22Rv1 (cell line): ENCODE results near the gene UNC13C.

Source experiments
- H3K27ac ChIP-seq: fragments of 450-650 bp; 2 replicates; pipeline ENCODE4 v1.5.1; 2017
- ZFX ChIP-seq: fragments of 450-650 bp; IDR thresholded peaks from 2 replicates; pipeline ENCODE4 v1.6.1; 2017; ENCODE audit warnings: antibody characterized with exemption, borderline replicate concordance
- TF ChIP-seq, protein P1 (sequence below): fragments of 450-650 bp; IDR thresholded peaks from 2 replicates; pipeline ENCODE4 v1.5.1; 2017; ENCODE audit warnings: mild to moderate bottlenecking

Gene UNC13C

DNA sequence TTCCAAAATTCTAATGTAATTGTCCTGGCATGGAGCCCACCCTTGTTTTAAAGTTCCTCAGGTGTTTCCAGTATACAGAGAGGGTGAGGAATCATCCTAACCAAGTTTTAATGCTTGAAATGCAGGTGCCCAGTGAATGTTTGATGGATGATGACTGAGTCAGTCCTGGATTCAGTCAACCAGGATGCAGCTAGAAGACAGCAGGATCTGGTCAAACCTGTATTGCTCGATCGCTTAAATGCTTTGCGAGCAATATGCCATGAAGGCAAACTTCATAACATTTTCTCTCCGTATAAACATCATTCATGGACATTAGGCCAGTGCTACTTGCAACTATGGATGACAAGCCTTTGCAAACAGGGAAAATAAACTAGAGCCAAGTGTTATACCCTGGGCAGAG lies 627.3 kb downstream of the UNC13C start:
- no peak overlapping the region for H3K27ac ChIP-seq
- TF ChIP-seq ZFX = no peak
- TF ChIP-seq, protein P1, sequence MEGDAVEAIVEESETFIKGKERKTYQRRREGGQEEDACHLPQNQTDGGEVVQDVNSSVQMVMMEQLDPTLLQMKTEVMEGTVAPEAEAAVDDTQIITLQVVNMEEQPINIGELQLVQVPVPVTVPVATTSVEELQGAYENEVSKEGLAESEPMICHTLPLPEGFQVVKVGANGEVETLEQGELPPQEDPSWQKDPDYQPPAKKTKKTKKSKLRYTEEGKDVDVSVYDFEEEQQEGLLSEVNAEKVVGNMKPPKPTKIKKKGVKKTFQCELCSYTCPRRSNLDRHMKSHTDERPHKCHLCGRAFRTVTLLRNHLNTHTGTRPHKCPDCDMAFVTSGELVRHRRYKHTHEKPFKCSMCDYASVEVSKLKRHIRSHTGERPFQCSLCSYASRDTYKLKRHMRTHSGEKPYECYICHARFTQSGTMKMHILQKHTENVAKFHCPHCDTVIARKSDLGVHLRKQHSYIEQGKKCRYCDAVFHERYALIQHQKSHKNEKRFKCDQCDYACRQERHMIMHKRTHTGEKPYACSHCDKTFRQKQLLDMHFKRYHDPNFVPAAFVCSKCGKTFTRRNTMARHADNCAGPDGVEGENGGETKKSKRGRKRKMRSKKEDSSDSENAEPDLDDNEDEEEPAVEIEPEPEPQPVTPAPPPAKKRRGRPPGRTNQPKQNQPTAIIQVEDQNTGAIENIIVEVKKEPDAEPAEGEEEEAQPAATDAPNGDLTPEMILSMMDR = no peak

DNA sequence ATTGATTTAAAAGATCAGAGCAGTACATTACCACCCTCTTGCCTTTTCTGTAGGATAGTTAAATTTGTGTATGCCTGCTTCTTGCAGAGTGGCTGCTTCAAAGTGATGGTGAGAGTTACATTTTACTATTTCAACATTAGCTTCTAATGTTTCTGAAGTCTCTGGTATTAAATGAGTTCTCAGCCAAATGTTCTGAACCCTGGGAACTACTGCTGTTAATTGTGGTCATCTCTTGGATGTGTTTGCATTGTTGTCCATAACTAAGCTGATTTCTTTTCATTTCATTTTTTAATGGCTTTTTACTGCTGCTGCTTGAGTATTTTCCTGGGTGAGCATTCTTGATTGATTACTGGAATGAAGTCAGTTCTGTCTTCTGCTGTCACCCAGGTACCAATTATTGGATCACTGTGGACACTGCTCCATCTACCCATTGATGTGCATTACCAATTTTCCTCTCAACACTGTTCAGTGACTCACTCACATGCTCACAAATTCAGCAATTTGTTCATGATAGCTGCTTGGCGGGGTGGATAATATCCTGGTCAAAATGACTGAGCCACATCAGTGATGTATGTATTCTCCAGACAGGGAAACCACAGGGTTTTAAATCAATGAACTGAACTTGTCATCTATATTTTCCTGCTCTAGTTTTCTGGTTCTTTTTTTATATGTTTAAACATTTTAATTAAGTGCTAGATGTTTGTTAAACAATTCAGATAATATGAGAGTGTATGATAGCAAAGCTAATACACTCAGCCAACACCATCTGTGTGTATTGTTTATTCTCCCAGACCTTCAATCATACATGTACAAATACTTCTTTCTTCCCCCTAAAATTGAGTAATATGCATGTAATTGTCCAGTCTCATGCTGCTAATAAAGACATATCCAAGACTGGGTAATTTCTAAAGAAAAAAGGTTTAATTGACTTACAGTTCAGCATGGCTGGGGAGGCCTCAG lies 630.9 kb downstream of the UNC13C start:
- no peak for TF ChIP-seq ZFX
- TF ChIP-seq, protein P1 = no peak
- no peak overlapping the region for H3K27ac ChIP-seq

DNA sequence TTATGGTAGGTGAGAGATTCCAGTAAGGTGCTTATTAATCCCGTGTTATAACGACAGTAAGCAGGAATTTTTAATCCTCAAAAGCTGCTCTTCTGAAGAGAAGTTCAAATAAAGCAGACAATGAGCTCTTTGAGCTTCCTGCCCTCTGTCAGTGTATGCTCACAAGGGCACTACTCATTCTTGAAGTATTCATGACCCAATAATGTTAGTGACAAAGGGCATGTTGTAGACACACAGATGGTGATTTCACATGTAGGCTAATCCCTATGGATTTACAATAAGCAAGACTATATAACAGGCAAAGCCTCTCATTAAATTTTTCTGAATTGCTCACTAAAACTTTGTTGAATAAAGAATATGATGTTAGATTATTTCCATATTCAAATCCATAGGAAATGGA lies 639.9 kb downstream of the UNC13C start:
- H3K27ac ChIP-seq = no peak overlapping the region
- TF ChIP-seq, protein P1 = no peak

DNA sequence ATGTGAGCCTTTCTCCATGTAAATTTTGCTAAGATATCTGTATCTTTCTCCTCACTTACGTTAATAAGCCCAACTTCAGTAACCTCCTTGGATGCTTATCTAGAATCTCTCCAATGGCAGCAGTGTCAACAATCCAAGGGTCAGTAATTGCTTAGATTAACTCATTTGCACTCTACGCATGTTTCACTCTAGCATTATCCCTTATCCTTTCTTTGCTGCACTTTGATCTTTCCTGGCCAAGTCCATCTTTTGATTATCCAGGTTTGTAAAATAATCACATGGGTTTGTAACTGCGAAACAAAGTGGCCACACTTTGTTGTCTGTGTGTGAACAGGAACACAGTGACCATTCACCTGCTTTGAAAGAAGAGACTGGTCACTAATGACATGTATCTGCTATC lies 640.9 kb downstream of the UNC13C start:
- TF ChIP-seq ZFX = no peak
- TF ChIP-seq, protein P1 = no peak
- H3K27ac ChIP-seq = no peak overlapping the region

DNA sequence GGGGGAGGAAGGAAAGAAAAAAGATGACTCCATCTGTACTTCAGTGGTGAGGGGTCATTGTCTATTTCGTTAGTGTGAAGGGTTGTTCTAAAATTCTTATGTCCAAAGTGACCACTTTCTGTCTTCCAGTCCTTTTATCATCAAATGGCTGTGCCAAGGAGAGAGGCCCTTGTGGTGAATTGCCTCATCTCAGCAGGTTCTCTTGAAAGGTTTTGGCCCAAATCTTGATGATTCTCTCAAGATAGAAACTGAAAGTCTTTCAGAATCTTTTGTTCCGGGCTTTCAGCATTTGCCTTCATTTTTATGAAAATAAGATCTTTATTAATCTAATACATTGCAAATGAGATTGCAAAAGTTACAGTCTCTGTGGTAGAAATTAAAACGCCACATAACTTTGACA lies 642.7 kb downstream of the UNC13C start:
- no peak overlapping the region for H3K27ac ChIP-seq
- TF ChIP-seq ZFX = no peak
- TF ChIP-seq, protein P1 = no peak

DNA sequence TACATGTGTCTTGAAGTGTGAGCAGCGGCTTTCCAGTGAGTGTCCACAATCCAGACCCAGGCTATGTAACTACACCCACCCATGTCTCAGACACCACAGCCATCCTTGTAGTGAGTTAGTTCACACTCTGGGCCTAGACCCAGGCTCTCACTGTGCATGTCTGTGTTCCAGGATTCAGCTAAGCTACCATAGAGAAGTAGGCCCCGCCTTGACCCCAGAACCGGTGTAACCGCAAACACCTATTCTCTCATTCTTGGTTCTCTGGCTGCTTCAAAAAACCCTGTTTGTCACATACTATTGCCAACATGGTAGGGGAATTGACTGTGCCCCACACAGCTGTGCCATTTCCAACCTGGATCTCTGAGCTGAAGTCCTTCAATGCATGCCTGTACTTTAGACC lies 657.9 kb downstream of the UNC13C start:
- TF ChIP-seq, protein P1 = no peak
- no peak for TF ChIP-seq ZFX
- no peak overlapping the region for H3K27ac ChIP-seq

DNA sequence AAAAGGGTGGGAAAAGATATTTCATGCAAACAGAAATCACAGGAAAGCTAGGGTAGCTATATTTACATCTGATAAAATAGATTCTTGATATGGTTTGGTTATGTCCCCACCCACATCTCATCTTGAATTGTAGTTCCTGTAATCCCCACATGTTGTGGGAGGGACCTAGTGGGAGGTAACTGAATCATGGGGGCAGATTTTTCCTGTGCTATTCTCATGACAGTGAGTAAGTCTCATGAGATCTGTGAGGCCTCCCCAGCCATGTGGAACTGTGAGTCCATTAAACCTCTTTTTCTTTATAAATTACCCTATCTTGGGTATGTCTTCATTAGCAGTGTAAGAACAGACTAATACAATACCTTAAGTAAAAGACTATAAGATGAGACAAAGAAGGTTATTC lies 660.4 kb downstream of the UNC13C start:
- TF ChIP-seq, protein P1 = no peak
- TF ChIP-seq ZFX = no peak

More for the DNA sequence above, 660.4 kb downstream of the UNC13C start:
- no peak overlapping the region for H3K27ac ChIP-seq
